Measurements from ENCODE around the gene MTG1. TPM values are rescaled to one million over a fixed set of nuclear protein-coding genes. Genes with fewer than 3 reads are reported as not detected.
"Not testable (repeated sequence)": the region's sequence is repeated elsewhere in the genome, so short reads cannot be mapped to it uniquely, and the experiment has no call there.

MTG1 gene
- total RNA-seq, 2 donors from 2014 or later = 48.7 to 51.2 TPM

GRCh38 chr10:133401981-133402725, 8.2 kb downstream of the MTG1 start:
- Mint-ChIP-seq H3K4me1 (peaks cover 51% of the 10 kb centered on the region), H3K36me3 (ENCODE audit: low read depth) (peaks cover 18% of the 10 kb centered on the region), H3K27me3 (no peaks in the 10 kb centered on the region), H3K27ac (no peak overlapping the region), H3K4me3 (no peak overlapping the region)
- no peaks in the 10 kb centered on the region for H3K9me3 ChIP-seq (ENCODE audit: control insufficient read depth, low read length, poor library complexity, severe bottlenecking)
- no peak for DNase-seq
- ATAC-seq = no peak

DNA sequence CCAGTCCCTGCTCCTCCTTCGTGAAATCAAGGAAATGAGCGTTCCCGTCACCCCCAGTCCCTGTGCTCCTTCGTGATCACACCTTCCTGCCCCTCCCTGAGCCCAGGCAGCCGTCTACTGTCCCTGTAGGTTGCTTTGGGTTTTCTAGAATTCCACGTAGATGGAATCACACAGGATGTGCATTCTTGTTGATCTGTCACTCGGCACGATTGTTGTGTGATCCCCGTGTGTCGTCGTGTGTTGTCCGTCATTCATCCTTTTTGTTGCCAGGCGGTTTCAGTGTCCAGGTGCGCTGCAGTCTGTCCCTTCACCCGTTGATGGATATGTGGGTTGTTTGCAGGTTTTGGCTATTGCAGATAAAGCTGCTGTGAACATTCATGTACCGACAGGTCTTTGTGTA, 9.4 kb downstream of the MTG1 start:
- H3K4me3 Mint-ChIP-seq = no peak overlapping the region
- no peaks in the 10 kb centered on the region for H3K27me3 Mint-ChIP-seq
- H3K27ac Mint-ChIP-seq = peak overlapping the region; percentile 75
- no peak for DNase-seq
- H3K9me3 ChIP-seq (ENCODE audit: control insufficient read depth, low read length, poor library complexity, severe bottlenecking) = no peaks in the 10 kb centered on the region
- H3K36me3 Mint-ChIP-seq (ENCODE audit: low read depth) = peaks cover 16% of the 10 kb centered on the region
- peaks cover 46% of the 10 kb centered on the region for H3K4me1 Mint-ChIP-seq
- no peak for ATAC-seq

DNA sequence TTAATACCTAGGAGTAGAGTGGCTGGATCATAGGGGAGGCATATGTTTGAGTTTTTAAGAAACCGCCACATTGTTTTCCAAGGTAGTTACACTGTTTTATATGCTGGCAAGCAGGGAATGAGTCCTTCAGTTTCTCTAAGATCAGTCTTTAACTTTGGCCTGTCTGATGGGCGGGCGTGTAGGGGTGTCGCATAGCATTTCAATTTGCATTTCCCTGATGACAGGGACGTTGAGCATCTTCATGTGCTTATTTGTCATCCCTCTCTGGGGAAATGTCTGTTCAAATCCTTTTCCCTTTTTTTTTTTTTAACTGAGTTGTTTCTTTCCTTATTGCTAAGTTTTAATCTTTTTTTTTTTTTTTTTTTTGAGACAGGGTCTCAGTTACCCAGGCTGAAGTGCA, 9.8 kb downstream of the MTG1 start:
- peak overlapping the region; percentile 75 for H3K27ac Mint-ChIP-seq
- no peaks in the 10 kb centered on the region for H3K27me3 Mint-ChIP-seq
- H3K36me3 Mint-ChIP-seq (ENCODE audit: low read depth) = peaks cover 16% of the 10 kb centered on the region
- H3K4me1 Mint-ChIP-seq = peaks cover 46% of the 10 kb centered on the region
- ATAC-seq (no peak), DNase-seq (no peak)
- no peaks in the 10 kb centered on the region for H3K9me3 ChIP-seq (ENCODE audit: control insufficient read depth, low read length, poor library complexity, severe bottlenecking)
- H3K4me3 Mint-ChIP-seq = no peak overlapping the region

GRCh38 chr10:133405272-133405671, 11.3 kb downstream of the MTG1 start:
- H3K9me3 ChIP-seq (ENCODE audit: control insufficient read depth, low read length, poor library complexity, severe bottlenecking) = no peaks in the 10 kb centered on the region
- DNase-seq (no peak), ATAC-seq (no peak)
- Mint-ChIP-seq H3K27me3 (no peaks in the 10 kb centered on the region), H3K36me3 (ENCODE audit: low read depth) (peaks cover 19% of the 10 kb centered on the region), H3K4me3 (no peak overlapping the region), H3K4me1 (peaks cover 46% of the 10 kb centered on the region), H3K27ac (peak overlapping the region; percentile 81)

GRCh38 chr10:133405844-133406527, 12.0 kb downstream of the MTG1 start:
- H3K27me3 Mint-ChIP-seq = no peaks in the 10 kb centered on the region
- H3K27ac Mint-ChIP-seq = peak overlapping the region; percentile 81

DNA sequence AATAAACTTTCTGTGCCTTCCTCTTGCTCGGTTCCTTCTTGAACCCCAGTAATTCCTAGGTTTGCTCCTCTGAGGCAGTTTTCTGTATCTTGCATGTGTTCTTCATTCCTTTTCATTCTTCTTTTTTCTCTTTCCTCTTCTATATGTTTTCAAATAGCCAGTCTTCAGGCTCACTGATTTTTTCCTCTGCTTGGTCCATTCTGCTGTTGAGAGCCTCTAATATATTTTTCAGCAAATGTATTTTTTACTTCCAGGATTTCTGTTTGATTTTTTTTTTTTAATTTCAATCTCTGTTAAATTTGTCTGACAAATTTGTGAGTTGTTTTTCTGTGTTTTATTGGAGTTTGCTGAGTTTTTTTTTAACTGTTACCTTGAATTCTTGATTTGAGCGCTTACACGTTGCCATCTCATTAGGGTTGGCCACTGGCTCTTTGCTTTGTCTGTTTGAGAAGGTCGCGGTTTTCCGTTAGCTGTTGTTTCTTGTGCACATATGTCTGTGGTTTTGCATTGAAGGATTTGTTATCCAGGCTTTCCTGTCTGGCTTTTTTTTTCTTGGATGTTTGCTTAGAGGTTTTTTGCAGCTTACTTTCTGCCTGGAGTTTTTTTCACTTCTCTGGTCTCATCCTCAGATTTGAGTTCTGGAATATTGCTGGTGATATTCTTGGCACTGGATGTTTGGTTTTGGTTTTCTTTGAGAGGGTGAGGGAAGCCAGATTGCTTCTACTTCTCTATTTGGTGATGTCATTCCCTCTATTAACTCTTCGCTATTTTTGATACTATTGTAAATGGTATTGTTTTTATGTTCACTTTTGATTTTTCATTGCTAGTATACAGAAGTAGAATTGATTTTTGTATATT, 17.8 kb downstream of the MTG1 start:
- DNase-seq = no peak
- Mint-ChIP-seq H3K4me1 (peaks cover 6% of the 10 kb centered on the region), H3K27me3 (no peaks in the 10 kb centered on the region), H3K4me3 (no peak overlapping the region), H3K36me3 (ENCODE audit: low read depth) (peaks cover 18% of the 10 kb centered on the region), H3K27ac (no peak overlapping the region)
- no peak for ATAC-seq
- peaks cover 19% of the 10 kb centered on the region for H3K9me3 ChIP-seq (ENCODE audit: control insufficient read depth, low read length, poor library complexity, severe bottlenecking)

More at GRCh38 chr10:133405844-133406527, 12.0 kb downstream of the MTG1 start:
- H3K4me1 Mint-ChIP-seq = peaks cover 40% of the 10 kb centered on the region
- H3K9me3 ChIP-seq (ENCODE audit: control insufficient read depth, low read length, poor library complexity, severe bottlenecking) = peaks cover 3% of the 10 kb centered on the region
- H3K4me3 Mint-ChIP-seq = no peak overlapping the region
- peaks cover 19% of the 10 kb centered on the region for H3K36me3 Mint-ChIP-seq (ENCODE audit: low read depth)
- no peak for ATAC-seq
- no peak for DNase-seq

DNA sequence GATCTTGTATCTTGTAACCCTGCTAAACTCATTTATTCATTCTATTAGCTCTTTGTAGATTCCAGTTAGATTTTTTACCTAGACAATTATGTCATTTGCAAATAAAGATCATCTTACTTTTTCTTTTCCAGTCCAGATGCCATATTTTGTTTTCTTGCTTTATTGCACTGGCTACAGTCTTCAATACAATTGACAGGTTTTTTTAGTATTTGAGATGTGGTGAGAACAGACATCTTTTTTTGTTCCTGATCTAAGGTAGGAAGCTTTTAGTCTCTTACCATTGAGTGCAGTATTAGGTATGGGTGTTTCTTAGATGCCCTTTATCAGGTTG, 18.4 kb downstream of the MTG1 start:
- Mint-ChIP-seq H3K27me3 (no peaks in the 10 kb centered on the region), H3K4me1 (peaks cover 2% of the 10 kb centered on the region), H3K36me3 (ENCODE audit: low read depth) (peaks cover 13% of the 10 kb centered on the region), H3K4me3 (no peak overlapping the region), H3K27ac (no peak overlapping the region)
- DNase-seq = no peak
- no peak for ATAC-seq
- peaks cover 19% of the 10 kb centered on the region for H3K9me3 ChIP-seq (ENCODE audit: control insufficient read depth, low read length, poor library complexity, severe bottlenecking)

DNA sequence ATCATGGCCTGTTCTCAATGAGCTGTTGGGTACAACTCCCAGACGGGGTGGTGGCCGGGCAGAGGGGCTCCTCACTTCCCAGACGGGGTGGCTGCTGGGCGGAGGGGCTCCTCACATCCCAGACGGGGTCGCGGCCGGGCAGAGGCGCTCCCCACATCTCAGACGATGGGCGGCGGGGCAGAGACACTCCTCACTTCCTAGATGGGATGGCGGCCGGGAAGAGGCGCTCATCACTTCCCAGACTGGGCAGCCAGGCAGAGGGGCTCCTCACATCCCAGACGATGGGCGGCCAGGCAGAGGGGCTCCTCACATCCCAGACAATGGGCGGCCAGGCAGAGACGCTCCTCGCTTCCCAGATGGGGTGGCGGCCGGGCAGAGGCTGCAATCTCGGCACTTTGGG, 20.4 kb downstream of the MTG1 start:
- not testable (repeated sequence) for H3K4me1 Mint-ChIP-seq, H3K27ac Mint-ChIP-seq, ATAC-seq, H3K4me3 Mint-ChIP-seq, H3K27me3 Mint-ChIP-seq, DNase-seq
- H3K9me3 ChIP-seq (ENCODE audit: control insufficient read depth, low read length, poor library complexity, severe bottlenecking) = peaks cover 19% of the 10 kb centered on the region
- H3K36me3 Mint-ChIP-seq (ENCODE audit: low read depth) = peaks cover 15% of the 10 kb centered on the region

GRCh38 chr10:133415752-133416151, 21.8 kb downstream of the MTG1 start:
- ATAC-seq (no peak), DNase-seq (no peak)
- peaks cover 15% of the 10 kb centered on the region for H3K36me3 Mint-ChIP-seq (ENCODE audit: low read depth)
- H3K4me1 Mint-ChIP-seq = no peaks in the 10 kb centered on the region
- H3K9me3 ChIP-seq (ENCODE audit: control insufficient read depth, low read length, poor library complexity, severe bottlenecking) = peaks cover 18% of the 10 kb centered on the region
- no peak overlapping the region for H3K4me3 Mint-ChIP-seq
- no peak overlapping the region for H3K27ac Mint-ChIP-seq
- no peaks in the 10 kb centered on the region for H3K27me3 Mint-ChIP-seq

- H3K9me3 ChIP-seq (ENCODE audit: control insufficient read depth, low read length, poor library complexity, severe bottlenecking) = no peaks in the 10 kb centered on the region
- ATAC-seq = no peak
- peaks cover 6% of the 10 kb centered on the region for H3K27me3 Mint-ChIP-seq
- H3K36me3 Mint-ChIP-seq (ENCODE audit: low read depth) = peaks cover 9% of the 10 kb centered on the region
- H3K27ac Mint-ChIP-seq = no peak overlapping the region
- H3K4me1 Mint-ChIP-seq = peaks cover 5% of the 10 kb centered on the region
- no peak overlapping the region for H3K4me3 Mint-ChIP-seq
- DNase-seq = no peak
Observed at GRCh38 chr10:133418289-133418993, 24.5 kb downstream of the MTG1 start.

DNA sequence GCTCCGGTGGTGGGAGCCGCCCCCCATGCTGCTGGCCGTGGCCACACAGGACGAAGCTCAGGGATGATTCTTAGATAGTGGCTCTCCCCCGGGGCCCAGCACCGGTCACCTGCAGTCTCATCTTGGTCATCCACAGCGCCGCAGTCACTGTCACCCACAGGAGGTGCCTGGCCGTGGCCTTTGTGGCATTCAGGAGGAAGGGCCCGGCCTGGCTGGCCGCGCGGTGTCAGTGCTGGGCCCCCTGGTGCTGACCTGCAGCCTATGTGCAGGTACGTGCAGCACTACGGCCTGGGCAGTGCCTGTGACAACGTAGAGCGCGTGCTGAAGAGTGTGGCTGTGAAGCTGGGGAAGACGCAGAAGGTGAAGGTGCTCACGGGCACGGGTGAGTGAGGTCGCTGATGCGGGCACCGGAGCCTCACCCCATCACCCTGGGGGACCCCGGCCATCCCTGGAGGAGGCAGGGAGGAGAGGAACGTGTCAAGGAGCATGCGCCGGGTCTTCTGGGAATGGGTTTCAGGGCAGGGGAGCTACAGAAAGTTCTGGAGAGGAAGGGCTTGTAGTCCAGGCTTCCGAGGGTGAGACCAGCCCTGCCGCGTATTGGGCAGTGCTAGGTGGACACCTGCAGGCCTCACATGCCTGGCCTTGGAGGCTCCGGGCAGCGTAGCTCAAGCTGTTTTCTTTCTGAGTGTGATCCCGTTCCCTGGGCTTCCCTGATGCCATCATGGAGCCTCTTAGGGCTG, 25.4 kb downstream of the MTG1 start:
- ATAC-seq (no peak), DNase-seq (no peak)
- peaks cover 5% of the 10 kb centered on the region for H3K4me1 Mint-ChIP-seq
- H3K27me3 Mint-ChIP-seq = peaks cover 6% of the 10 kb centered on the region
- H3K4me3 Mint-ChIP-seq = no peak overlapping the region
- no peak overlapping the region for H3K27ac Mint-ChIP-seq
- H3K36me3 Mint-ChIP-seq (ENCODE audit: low read depth) = peaks cover 8% of the 10 kb centered on the region
- H3K9me3 ChIP-seq (ENCODE audit: control insufficient read depth, low read length, poor library complexity, severe bottlenecking) = no peaks in the 10 kb centered on the region

- no peak overlapping the region for H3K27ac Mint-ChIP-seq
- H3K9me3 ChIP-seq (ENCODE audit: control insufficient read depth, low read length, poor library complexity, severe bottlenecking) = no peaks in the 10 kb centered on the region
- H3K4me1 Mint-ChIP-seq = peaks cover 5% of the 10 kb centered on the region
- DNase-seq (no peak), ATAC-seq (no peak)
- no peak overlapping the region for H3K4me3 Mint-ChIP-seq
- peaks cover 8% of the 10 kb centered on the region for H3K36me3 Mint-ChIP-seq (ENCODE audit: low read depth)
- H3K27me3 Mint-ChIP-seq = peaks cover 6% of the 10 kb centered on the region
Observed at GRCh38 chr10:133420028-133420427, 26.1 kb downstream of the MTG1 start.
